Fibroblast of villous mesenchyme (primary cell): Measurements from ENCODE around the gene NINJ1. TPM values are rescaled to one million over a fixed set of nuclear protein-coding genes. Genes with fewer than 3 reads are reported as not detected.

Experiments used
- DNase-seq: peaks from one replicate; pipeline ENCODE4 v3.0.0-alpha.2; 2010; ENCODE audit warnings: low read depth
- H3K4me3 ChIP-seq: 2 replicates; pipeline ENCODE4 v1.5.1; 2011; ENCODE audit warnings: low read depth, mild to moderate bottlenecking, low read length
- total RNA-seq: library from RNA; depleted of rRNA; stranded (reverse); fragments of >200 nt; gene quantifications from 2 replicates; pipeline ENCODE4 v1.2.3, GENCODE V29; 2012
- TF ChIP-seq, protein P1 (sequence below): IDR thresholded peaks from 2 replicates; pipeline ENCODE4 v1.5.1; 2012; ENCODE audit warnings: low read depth, mild to moderate bottlenecking, low read length; ENCODE audit not compliant: insufficient read depth

The NINJ1 gene
- total RNA-seq, 1 donor, result 33.7 TPM

DNA sequence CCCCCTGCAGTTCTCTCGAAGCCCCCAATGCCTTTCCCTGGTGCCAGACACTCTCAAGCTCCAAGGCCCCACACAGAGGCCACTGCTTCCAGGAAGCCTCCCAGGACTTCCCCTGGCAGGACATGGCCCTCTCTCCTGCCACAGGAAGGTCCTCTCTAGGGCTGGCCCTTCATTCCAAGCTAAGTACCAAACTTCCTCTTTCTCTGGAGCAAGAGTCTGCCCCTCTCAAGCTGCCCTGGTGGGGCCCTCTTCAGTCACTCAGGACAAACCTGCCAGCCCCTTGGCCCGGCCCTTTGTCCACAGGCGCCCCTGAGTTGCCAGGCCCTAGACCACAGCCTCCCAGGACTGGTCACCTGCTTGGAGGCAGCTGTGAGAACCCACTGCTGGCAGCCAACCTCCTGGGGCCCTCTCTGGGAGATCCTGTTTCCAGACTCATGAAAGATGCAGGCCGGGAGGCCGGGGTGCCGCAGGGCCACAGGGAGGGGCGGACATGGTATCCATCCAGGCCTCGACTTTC lies 6.6 kb downstream of the NINJ1 start:
- no peak overlapping the region for H3K4me3 ChIP-seq
- TF ChIP-seq, protein P1, sequence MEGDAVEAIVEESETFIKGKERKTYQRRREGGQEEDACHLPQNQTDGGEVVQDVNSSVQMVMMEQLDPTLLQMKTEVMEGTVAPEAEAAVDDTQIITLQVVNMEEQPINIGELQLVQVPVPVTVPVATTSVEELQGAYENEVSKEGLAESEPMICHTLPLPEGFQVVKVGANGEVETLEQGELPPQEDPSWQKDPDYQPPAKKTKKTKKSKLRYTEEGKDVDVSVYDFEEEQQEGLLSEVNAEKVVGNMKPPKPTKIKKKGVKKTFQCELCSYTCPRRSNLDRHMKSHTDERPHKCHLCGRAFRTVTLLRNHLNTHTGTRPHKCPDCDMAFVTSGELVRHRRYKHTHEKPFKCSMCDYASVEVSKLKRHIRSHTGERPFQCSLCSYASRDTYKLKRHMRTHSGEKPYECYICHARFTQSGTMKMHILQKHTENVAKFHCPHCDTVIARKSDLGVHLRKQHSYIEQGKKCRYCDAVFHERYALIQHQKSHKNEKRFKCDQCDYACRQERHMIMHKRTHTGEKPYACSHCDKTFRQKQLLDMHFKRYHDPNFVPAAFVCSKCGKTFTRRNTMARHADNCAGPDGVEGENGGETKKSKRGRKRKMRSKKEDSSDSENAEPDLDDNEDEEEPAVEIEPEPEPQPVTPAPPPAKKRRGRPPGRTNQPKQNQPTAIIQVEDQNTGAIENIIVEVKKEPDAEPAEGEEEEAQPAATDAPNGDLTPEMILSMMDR, result no peak
- DNase-seq, result peak; percentile 62

DNA sequence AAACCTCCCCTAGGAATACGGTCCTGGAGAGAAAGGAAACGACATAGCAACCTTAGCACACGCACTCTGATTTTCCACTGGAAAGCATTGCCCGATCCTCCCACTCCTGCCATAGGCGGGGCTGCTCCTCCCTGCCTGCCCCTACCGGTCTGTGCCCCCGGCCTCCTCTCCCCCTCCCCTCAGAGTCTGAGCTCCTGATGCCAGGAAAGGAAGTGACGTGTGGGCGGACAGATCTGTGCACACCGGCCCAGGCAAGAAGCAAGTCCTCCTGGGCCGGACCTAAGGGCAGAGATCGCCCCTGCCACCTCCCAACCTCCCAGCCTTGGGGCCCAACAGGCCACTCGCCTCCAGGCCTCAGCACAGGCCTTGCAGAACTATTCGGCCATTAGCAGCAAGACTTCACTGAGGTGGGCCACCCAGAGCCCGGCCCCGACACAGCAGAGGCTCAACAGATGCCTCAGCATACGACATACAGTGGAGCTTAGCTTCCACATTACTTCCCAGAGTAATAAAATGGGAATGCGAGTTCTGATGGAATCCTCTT lies 7.2 kb downstream of the NINJ1 start:
- no peak overlapping the region for H3K4me3 ChIP-seq
- TF ChIP-seq, protein P1, result no peak
- peak; percentile 32 for DNase-seq

DNA sequence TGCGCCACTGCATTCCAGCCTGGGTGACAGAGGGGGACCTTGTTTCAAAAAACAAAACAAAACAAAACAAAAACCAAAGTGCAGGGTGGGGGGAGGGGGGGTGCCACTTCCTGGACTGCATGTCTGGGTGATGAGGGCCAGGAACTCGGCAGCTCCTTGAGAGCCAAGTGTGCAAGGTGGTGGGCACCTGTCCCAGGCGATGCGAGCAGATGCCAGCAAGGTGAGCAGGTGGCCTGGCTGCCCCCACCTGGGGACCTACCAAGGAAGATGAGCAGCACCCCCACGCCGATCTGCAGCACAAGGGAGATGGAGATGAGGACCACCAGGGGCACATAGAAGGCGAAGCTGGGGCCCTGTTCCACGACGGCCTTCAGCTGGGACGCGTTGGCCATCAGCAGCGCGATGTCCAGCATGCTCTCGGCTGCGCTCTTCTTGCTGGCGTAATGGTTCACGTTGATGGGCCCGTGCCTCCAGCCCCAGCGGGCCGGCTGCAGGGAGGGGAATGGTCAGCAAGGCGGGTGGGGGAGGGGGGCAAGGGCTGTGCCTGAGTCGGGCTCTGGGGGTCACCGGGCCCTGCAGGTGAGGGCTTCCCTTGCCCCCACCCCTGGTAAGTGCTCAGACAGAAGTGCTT lies 7.8 kb downstream of the NINJ1 start:
- TF ChIP-seq, protein P1, result no peak
- H3K4me3 ChIP-seq, result no peak overlapping the region
- DNase-seq, result no peak

DNA sequence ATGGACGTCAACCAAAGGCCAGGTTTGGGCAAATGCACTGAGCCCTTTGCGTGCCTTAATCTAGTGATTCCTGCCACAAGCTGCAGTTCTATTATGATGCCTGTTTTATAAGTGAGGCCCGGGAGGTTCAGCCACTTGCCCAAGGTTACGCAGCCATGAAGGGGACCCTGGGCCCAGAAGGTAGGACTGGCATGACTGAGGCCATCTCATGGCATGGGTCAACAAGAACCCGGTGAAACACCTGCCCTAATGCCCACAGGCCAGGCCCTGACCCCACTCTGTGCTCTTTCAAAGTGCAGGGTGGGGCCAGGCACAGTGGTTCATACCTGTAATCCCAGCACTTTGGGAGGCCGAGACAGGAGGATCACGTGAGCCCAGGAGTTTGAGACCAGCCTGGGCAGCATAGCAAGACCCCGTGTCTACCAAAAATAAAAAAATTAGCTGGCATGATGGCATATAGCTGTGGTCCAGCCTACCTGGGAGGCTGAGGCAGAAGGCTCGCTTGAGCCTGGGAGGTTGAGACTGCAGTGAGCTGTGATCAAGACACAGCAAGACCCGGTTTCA lies 8.6 kb downstream of the NINJ1 start:
- no peak for DNase-seq

DNA sequence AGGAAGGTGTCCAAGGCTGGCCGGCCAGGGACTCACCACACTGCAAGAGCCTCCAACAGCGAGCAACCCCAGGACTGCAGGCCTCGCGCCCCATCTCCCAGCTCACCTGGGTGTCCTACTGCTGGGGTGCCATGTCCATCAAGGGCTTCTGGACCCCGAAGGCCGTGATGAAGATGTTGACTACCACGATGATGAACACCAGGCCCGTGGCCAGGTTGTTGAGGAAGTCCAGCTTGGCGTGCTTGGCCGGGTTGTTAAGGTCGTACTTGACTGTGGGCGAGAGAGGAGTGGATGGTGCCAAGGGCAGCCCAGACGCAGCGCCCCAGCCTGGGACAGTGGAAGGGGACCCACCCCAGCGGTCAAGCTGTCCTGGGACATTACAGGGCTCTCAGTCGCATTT lies 9.3 kb downstream of the NINJ1 start:
- DNase-seq, result no peak
- no peak overlapping the region for H3K4me3 ChIP-seq
- TF ChIP-seq, protein P1, result no peak

More for the DNA sequence above, 8.6 kb downstream of the NINJ1 start:
- TF ChIP-seq, protein P1, result no peak
- H3K4me3 ChIP-seq, result no peak overlapping the region

DNA sequence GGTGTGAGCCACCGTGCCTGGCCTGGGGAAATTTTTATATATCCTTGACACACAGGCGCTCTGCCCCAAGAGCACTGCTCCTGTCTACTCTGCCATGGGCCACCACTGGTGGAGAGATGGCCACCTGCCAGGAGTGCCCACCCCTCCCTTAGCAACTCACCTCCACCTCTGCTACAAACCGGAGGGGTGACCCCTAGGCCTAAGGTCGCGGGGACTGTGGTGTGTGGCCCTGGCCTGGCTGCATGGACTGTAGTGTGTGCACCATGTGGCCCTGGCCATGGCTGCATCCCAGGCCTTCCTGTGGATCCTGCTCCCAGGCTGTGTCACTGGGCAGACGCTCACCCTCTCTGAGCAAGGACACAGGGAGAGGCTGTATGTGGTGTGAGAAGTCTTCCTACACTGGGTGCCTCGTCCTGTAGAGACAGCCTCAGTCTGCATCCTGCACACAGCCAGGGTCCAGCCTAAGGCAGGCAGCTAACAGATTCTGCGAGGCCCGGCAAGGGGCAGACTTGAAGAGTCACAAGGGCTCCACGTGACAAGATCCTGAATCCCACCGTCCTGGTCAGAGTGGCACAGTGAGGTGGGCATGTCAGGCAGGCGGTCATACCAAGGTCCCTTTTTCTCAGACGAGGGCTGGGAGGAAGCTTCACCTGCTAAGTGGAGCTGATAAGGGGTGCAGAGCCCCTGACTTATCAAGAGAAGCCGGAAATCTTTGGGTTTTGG lies 10.3 kb downstream of the NINJ1 start:
- no peak for DNase-seq
- no peak overlapping the region for H3K4me3 ChIP-seq
- TF ChIP-seq, protein P1, result no peak
